ENCODE data around the gene PRKAG1.
"Not testable (repeated sequence)": the region's sequence is repeated elsewhere in the genome, so short reads cannot be mapped to it uniquely, and the experiment has no call there.

PRKAG1 gene

DNA sequence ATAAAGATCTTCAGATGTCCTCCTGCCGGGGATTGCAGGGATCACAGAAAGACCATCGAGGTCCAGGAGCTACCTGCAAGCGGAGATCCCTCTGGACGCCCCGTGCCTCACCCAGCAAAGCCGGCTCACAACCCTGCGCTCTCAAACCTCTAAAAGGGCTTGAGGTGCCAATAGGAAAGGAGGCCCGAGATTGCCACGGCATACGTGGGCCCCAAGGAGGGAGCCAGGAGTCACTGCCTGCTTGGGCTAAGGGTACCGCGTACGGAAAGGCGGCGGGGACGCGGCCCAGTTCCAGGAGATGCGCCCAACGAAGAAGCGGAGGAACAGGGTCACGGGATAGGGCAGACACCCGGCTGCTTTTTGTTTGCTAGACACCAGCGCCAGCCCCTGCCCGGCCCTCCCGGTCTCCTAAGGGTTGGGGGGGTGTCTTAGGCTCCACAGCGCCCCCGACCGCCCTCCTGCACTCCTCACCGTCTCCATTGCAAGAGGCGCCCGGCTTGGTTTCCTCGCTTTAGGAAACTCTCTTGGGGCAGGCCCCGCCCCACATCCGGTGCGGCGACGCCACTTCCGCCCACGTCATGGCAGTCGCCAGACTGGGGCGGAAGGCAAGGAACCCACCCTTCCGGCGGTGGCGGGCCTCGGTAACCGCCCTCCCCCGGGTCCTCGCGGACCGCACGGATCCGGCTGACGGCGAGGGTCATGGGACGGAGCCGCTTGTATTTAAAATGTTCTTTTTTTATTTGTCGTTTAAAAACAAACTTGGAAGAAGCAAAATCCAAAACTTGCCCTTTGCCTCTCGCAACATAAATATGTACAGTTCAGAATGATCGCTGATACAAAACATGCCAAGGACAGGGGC lies at the start of gene PRKAG1:
PRKAG1 (minus strand) TSS at position 516 of the 859 bp plus-strand sequence; CDS start at position 480, 36 bp downstream.
- peak; percentile 97 for DNase-seq (ENCODE audit: low spot score)

DNA sequence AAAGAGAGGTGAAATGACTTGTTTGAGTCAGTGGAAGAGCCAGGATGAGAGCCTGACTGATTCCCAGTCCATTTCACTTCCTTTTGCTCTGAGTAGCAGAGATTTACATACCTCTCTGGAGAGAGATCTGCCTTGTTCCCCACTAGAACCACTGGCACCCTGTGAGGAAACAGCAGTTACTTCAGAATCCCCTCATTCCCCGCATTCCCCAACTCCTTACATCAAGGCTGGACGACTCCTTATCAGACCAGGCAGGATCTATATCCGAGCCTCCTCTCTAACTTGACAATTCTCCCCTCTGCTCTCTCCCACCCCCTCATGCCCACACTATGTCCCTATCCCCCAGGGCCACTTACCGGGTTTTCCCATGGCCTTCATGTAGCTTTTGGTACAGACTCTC lies 47.5 kb upstream of the PRKAG1 start:
- no peak for DNase-seq (ENCODE audit: low spot score)

GRCh38 chr12:49064767-49065152 lies 46.2 kb upstream of the PRKAG1 start:
- no peak for DNase-seq (ENCODE audit: low spot score)

GRCh38 chr12:49061916-49062315 lies 43.3 kb upstream of the PRKAG1 start:
- DNase-seq (ENCODE audit: low spot score) = not testable (repeated sequence)

- DNase-seq (ENCODE audit: low spot score) = no peak
Measured at GRCh38 chr12:49061157-49061650, 42.6 kb upstream of the PRKAG1 start.

- DNase-seq (ENCODE audit: low spot score) = peak; percentile 95
Measured at GRCh38 chr12:49060237-49061156, 41.9 kb upstream of the PRKAG1 start, which contains the start of gene KMT2D. Gene KMT2D, minus strand, starts transcription at chr12:49060794. Its CDS starts 5,470 bp downstream, at chr12:49055324.

DNA sequence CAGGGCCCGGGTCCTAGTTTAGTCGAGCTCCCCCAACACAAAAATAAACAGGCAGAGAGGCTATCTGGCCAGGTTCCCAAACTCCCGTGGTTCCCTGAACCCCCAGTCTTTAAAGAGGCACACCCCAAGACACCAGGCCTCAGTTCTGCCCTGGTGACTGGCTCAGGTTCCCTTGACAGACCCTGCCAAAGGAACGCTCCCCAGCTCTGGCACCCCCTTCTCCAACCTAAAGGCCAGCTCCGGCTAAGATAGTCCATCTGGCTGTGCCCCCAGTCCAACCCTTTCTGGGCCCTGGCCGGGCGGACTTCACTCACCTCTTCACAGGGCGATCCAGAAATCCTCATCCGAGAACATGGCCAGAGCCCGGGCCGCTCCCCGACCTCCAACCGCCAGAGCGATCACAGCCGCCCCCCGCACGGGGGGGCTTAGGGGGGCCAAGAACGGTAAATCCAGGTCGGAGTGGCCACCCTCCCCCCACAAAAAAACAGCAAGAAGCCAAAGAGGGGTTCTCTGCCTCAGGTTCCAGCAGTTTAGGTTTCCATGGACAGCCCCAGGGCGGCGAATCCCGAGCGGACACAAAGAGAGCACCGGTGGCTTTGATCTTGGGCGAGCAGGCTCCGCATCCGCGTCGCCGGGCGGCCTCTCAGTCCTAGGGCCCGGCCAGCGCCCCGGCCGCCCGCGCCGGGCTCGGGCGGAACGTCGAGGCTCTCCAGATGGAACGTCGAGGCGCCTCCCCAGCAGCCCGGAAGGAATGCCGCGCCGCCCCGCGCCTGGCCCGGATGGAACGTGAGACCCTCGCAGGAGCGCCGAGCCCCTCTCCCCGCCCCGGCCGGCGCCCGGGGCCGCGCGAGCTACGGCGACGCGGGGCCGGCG lies 41.0 kb upstream of the PRKAG1 start:
- DNase-seq (ENCODE audit: low spot score) = peak; percentile 37

- DNase-seq (ENCODE audit: low spot score) = no peak
Measured at GRCh38 chr12:49059045-49059298, 40.4 kb upstream of the PRKAG1 start.

- no peak for DNase-seq (ENCODE audit: low spot score)
Measured at GRCh38 chr12:49058366-49059044, 39.9 kb upstream of the PRKAG1 start.

GRCh38 chr12:49057888-49058287 lies 39.3 kb upstream of the PRKAG1 start:
- DNase-seq (ENCODE audit: low spot score) = peak; percentile 26

- DNase-seq (ENCODE audit: low spot score) = peak; percentile 60
Measured at GRCh38 chr12:49055978-49056754, 37.6 kb upstream of the PRKAG1 start.

- DNase-seq (ENCODE audit: low spot score) = no peak
Measured at GRCh38 chr12:49055092-49055491, 36.5 kb upstream of the PRKAG1 start.

- DNase-seq (ENCODE audit: low spot score) = no peak
Measured at GRCh38 chr12:49054524-49054923, 35.9 kb upstream of the PRKAG1 start.

DNA sequence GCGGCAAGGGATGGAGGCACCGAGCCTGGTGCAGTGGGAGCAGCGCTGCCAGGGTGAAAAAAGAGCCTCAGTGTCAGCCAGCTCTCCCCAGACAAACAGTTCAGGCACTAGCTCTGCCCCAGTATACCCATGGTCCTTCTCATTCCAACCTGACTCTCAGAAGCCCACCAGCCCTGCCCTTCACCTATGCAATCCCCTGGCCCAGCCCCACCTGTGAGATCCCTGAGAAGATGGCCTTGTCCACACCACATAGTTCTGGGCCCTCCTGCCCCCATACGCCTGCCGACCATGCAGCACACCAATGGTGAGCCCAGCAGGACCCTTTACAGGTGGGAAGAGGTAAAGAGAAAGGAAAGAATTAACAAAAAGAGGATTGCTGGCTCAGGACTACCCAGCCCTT lies 35.5 kb upstream of the PRKAG1 start:
- DNase-seq (ENCODE audit: low spot score) = no peak

DNA sequence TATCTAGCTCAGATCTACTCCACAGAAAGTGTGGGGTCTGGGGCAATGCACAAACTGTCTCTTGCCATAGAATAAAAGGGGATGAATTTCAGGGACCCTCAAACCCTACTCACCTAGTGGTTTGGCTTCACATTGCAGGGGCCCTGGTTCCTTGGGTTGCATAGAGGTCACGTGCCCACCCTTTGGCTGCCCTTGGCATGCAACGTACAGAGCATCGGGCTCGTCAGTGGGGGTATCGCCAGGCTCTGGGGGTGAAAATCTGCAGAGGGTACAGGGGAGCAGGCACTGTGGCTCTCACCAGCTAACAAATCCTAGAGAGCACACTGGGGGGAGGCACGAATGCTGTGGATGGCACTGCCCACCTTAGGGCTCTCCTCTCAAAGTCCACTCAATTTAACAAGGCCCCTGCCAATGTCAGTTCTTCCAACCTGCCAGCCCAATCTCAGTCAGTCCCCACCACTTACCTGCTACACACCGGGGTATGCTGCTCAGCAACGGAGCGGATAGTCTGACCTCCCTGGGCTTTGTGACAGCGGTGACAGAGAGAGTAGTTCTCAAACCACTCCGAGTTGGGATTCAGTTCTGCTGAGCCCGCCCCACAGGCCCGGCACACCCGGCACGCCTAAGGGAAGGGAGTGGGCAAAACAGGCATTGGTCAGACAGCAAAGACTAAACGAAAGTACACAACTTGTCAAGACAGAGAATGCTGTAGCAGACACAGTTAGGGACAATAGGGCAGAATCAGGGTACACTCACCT lies 34.1 kb upstream of the PRKAG1 start:
- DNase-seq (ENCODE audit: low spot score) = no peak

DNA sequence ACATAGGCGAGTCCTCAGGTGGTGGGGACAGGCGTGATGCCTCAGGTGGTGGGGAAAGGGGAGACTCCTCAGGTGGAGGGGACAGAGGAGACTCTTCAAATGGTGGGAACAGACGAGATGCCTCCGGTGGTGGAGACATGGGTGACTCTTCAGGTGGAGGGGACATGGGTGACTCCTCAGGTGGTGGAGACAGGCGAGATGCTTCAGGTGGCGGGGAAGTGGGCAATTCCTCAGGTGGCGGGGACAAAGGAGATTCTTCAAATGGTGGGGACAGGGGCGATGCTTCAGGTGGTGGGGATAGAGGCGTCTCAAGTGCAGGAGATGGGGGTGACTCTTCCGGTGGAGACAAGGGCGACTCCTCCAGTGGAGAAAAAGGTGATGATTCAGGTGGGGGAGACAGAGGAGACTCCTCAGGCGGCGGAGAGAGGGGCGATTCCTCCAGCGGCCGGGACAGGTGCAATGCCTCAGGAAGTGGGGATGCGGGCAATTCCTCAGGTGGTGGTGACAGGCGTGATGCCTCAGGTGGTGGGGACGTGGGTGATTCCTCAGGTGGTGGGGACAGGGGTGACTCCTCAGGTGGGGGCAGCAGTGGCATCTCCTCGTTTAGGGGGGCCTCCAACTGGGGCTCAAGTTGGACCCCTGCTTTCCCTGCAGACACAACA lies 33.3 kb upstream of the PRKAG1 start:
- DNase-seq (ENCODE audit: low spot score) = no peak

DNA sequence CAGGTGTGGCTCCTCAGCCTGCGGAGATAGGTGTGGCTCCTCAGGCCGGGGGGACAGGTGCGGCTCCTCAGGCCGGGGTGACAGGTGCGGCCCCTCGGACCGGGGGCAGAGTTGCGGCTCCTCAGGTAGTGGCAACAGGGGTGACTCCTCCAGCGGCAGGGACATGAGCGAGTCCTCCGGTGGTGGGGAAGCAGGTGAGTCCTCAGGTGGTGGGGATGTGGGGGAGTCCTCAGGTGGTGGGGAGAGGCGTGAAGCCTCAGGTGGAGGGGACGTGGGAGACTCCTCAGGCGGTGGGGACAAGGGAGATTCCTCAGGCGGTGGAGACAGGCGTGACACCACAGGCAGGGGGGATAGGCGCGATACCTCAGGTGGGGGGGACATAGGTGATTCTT lies 32.8 kb upstream of the PRKAG1 start:
- no peak for DNase-seq (ENCODE audit: low spot score)

- no peak for DNase-seq (ENCODE audit: low spot score)
Measured at GRCh38 chr12:49050507-49051372, 32.2 kb upstream of the PRKAG1 start.
